GM21737 (cell line): ENCODE results near the gene P2RY8.

Experiments used
- ATAC-seq: cut with Tn5 transposase; IDR thresholded peaks from one replicate; pipeline ENCODE4 v1.9.1; 2021; ENCODE audit warnings: mild to moderate bottlenecking, moderate library complexity; ENCODE audit not compliant: unreplicated experiment

The P2RY8 gene

DNA sequence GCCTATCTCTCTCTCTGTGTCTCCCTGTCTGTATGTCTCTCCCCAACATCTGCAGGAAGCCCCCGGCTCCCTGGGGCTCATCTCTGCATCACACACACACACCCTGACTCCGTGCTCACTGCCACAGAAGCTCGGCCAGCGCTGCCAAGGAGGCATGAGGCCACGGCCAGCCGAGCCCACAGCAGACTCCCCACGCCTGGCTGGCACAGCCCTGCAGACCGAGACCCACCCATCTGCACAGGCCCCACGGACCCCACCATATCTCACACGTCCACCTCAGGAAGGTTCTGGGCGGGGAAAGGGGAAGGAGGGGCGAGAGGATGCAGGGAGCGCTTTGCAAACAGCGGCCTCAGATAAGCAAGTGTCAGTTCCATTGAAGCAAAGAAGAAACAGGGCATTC is 116.6 kb downstream of the P2RY8 start:
- no peak for ATAC-seq

DNA sequence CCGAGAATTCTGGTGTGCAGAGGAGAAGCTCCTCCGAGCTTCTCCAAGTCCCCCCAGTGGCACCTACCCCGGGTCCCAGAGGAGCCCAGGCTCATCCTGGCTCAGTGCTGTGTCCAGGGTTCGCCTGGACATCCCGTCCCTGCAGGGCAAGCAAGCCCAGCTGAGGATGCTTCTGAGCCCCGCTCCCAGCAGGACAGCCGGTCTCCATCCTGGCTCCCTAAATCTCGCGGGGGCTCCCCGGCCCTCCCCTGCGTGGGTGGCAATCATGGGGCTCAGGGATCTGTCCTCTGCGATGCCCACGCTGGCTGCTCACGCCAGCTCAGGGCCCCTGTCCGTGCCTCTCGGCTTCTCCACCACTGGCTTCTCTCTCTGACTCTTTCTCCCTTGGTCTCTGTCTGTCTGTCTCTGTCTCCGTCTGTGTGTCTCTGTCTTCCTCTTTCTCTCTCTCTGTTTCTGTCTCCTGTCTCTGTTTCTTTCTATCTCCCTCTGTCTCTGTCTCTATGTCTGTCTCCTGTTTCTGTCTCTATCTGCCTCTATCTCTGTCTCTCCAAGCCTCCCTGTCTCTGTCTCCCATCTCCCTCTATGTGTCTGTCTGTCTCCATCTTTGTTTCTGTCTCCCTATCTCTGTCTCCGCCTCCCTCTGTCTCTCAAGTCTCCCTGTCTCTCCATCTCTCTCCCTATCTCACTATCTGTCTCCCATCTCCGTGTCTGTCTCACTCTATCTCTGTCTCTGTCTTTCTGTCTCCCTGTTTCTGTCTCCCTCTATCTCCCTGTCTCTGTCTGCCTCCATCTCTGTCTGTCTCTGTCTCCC is 117.2 kb downstream of the P2RY8 start:
- no peak for ATAC-seq

DNA sequence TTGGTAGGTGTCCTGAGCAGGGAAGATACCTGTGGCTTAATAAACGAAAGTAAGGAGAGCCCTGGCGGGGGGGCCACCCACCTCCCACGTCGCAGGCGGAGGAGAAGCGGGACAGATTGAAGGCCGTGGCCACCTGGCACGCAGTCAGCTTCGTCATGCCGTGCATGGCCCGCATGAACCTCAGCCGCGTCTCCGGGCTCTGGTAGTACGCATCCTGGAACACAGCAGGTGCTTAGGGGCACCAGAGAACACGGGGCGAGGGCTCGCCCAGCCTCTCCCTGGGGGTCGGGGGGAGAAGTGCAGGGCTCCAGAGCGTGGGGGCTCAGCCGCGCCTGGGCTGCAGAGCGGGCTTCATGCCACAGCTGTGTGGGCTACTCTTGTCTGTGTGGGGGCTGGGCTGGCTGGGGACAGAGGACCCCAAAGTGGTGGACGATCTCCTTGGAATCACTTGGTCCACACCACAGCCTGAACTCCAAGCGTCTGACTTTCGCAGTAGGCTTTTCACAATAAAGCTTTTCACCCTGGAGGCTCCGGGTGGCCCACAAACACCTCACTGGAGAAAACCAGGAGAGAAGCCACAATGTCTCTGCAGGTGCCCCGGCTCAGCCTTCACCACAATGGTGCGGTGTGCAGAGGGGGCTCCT is 118.0 kb downstream of the P2RY8 start:
- ATAC-seq, result no peak

DNA sequence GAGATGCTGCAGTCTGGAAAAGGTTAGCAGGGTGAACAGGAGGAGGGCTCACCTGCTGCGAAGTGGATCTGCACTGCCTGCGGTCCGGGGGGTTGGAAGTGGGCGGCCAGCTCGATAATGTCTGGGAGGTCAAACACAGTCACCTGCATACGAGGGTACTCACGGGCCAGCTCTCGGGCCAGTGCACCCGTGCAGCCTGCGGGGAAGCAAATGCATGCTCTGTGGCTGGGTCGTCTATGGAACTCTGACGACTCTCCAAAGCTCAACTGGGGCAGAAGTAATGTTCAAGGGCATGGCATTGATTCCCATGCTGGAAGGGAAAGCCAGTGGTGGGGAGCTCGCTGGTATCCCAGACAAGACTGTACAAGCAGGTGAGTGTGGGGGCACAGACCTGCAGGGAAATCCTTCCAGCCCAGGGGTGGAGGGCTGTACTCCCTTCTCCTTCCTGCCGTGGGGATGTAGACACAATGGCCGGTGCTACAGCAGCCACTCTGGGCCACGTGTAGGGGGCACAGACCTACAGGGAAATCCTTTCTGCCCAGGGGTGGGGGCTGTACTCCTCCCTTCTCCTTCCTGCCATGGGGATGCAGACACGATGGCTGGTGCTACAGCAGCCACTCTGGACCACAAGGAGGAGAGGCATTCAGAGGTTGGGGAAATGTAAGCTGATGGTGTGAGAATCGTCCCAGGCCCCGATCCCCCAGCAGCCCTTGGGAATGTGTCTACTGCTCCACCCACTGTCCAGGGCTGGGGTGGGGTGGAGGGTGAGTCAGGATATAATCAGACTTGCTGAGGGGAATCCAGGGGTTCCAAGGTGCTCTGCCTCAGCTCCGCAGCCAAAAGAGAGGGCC is 118.8 kb downstream of the P2RY8 start:
- ATAC-seq, result no peak

DNA sequence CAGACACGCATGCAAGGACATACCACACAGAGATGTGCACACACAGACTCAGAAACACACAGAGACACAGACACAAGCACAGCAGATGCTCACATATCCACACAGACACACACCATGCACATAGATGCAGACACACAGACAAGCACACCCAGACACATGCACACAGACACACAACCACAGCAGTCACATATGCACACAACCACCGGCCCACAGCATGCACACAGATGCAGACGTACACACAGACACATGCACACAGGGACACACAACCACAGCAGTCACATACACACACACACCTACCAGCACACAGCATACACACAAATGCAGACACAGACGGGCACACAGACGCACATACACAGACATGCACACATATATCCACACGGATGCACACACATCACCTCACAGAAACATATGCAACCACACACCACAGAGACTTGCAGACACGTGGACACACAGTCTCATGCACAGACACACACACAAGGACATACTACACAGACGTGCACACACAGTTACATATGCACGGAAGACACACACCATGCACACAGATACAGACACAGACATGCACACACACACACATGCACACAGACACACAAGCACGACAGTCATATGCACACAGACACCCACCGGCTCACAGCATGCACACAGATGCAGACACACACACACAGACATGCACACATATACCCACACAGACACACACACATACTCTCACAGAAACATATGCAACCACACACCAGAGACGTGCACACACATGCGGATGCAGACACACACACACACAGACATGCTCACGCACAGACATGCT is 119.8 kb downstream of the P2RY8 start:
- ATAC-seq, result no peak

DNA sequence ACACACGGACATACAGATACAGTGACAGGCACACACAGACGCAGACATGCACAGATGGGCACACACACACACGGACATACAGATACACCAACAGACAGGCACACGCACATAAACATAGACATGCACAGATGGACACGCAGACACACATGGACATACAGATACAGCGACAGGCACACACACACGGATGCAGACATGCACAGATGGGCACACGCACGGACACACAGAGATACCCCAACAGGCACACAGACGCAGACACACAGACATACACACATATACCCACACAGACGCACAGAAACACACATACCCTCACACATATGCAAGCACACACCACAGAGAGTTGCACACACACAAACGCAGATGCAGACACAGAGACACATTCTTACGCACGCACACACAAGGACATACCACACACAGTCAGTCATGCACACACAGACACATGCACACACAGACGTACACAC is 120.6 kb downstream of the P2RY8 start:
- no peak for ATAC-seq
